ENCODE data around the gene PABPC3.

- TF ChIP-seq EZH2 (IDR thresholded peaks at IDR 0.05) (no peak), POLR2AphosphoS5 (IDR thresholded peaks at IDR 0.05; ENCODE audit: borderline replicate concordance, low read depth, low read length) (no peak)
Observed at GRCh38 chr13:25137788-25138115, 41.8 kb downstream of the PABPC3 start.
